ENCODE results near the gene LAMA4.

DNA sequence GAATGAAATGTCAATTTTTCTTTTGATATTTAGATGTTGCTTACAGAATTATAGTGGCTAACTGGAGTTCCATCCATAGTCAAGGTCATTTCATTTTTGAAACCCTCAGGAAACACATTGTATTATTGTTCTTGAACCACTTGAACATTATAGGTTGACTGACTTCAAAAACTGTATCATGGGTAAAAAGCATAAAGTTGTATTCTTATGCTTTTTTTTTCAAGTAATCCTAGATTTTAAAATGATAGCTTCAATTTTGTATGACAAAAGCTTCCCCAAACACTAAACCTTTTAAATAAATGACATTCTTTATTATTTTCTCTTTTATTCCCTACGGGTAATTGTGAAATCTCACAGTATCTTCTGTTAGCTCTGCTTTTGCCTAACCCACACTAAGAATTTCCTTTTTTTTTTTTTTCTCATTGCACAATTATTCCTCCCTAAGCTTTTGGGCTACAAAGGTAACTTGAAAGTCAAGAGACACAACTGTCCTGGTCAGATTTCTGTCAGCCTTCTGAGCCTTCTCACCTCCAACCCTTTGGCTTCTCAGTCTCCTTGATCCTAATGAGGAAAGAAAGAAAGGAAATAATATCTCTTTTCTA lies 36.9 kb upstream of the LAMA4 start:
- TF ChIP-seq, protein P1, sequence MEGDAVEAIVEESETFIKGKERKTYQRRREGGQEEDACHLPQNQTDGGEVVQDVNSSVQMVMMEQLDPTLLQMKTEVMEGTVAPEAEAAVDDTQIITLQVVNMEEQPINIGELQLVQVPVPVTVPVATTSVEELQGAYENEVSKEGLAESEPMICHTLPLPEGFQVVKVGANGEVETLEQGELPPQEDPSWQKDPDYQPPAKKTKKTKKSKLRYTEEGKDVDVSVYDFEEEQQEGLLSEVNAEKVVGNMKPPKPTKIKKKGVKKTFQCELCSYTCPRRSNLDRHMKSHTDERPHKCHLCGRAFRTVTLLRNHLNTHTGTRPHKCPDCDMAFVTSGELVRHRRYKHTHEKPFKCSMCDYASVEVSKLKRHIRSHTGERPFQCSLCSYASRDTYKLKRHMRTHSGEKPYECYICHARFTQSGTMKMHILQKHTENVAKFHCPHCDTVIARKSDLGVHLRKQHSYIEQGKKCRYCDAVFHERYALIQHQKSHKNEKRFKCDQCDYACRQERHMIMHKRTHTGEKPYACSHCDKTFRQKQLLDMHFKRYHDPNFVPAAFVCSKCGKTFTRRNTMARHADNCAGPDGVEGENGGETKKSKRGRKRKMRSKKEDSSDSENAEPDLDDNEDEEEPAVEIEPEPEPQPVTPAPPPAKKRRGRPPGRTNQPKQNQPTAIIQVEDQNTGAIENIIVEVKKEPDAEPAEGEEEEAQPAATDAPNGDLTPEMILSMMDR (IDR thresholded peaks at IDR 0.05), result no peak
- TF ChIP-seq POLR2A (IDR thresholded peaks at IDR 0.05) (no peak), POLR2AphosphoS5 (IDR thresholded peaks at IDR 0.05; ENCODE audit: insufficient read depth in 1 of 2, low read depth in 1 of 2) (no peak)

All from vagina (tissue), 2 donors.